Mesendoderm (in vitro differentiated cells): ENCODE results near the gene IP6K2.

Experiments used
- DNase-seq: peaks from one replicate; pipeline ENCODE4 v3.0.0; 2013
- H2AK5ac ChIP-seq: 2 replicates; pipeline ENCODE4 v1.6.1; 2013; ENCODE audit warnings: low read length, inconsistent platforms
- H2BK120ac ChIP-seq: 2 replicates; pipeline ENCODE4 v1.6.1; 2013; ENCODE audit warnings: low read depth, mild to moderate bottlenecking, low read length, moderate library complexity, mixed read lengths
- H2BK15ac ChIP-seq: replicated peaks from 2 replicates; pipeline ENCODE4 v1.6.1; 2013; ENCODE audit warnings: low read depth, mild to moderate bottlenecking, moderate library complexity
- H2BK5ac ChIP-seq: 2 replicates; pipeline ENCODE4 v1.6.1; 2013; ENCODE audit warnings: low read length, inconsistent platforms
- H3K18ac ChIP-seq: 2 replicates; pipeline ENCODE4 v1.6.1; 2013; ENCODE audit warnings: mild to moderate bottlenecking, low read length, mixed read lengths
- H3K23ac ChIP-seq: one replicate; pipeline ENCODE4 v1.6.1; 2013; ENCODE audit warnings: low read length
- H3K27ac ChIP-seq: 2 replicates; pipeline ENCODE4 v1.5.1; 2013; ENCODE audit warnings: low read depth, mild to moderate bottlenecking, inconsistent platforms, low read length, moderate library complexity
- H3K27me3 ChIP-seq: 2 replicates; pipeline ENCODE4 v1.6.1; 2013; ENCODE audit warnings: low read length, control low read depth, mild to moderate bottlenecking, inconsistent platforms; ENCODE audit not compliant: insufficient read depth, poor library complexity
- H3K36me3 ChIP-seq: 2 replicates; pipeline ENCODE4 v1.6.1; 2013; ENCODE audit warnings: low read length, inconsistent platforms; ENCODE audit not compliant: control insufficient read depth, insufficient read depth
- H3K4ac ChIP-seq: one replicate; pipeline ENCODE4 v1.6.1; 2013; ENCODE audit warnings: low read depth, mild to moderate bottlenecking, low read length, moderate library complexity
- H3K4me1 ChIP-seq: 2 replicates; pipeline ENCODE4 v1.6.1; 2013; ENCODE audit warnings: low read depth, low read length, inconsistent platforms; ENCODE audit not compliant: control insufficient read depth
- H3K4me2 ChIP-seq: 2 replicates; pipeline ENCODE4 v1.6.1; 2013; ENCODE audit warnings: low read length
- H3K4me3 ChIP-seq: 2 replicates; pipeline ENCODE4 v1.5.1; 2013; ENCODE audit warnings: mild to moderate bottlenecking, low read length
- H3K56ac ChIP-seq: one replicate; pipeline ENCODE4 v1.6.1; 2013; ENCODE audit warnings: low read length
- H3K79me1 ChIP-seq: 2 replicates; pipeline ENCODE4 v1.6.1; 2013; ENCODE audit warnings: low read length, inconsistent platforms
- H3K79me2 ChIP-seq: 2 replicates; pipeline ENCODE4 v1.6.1; 2013; ENCODE audit warnings: mild to moderate bottlenecking, low read length; ENCODE audit not compliant: control insufficient read depth, insufficient read depth
- H3K9ac ChIP-seq: 2 replicates; pipeline ENCODE4 v1.6.1; 2013; ENCODE audit warnings: low read length, inconsistent platforms
- H4K5ac ChIP-seq: one replicate; pipeline ENCODE4 v1.6.1; 2013; ENCODE audit warnings: low read length
- H4K8ac ChIP-seq: one replicate; pipeline ENCODE4 v1.6.1; 2013; ENCODE audit warnings: low read depth, mild to moderate bottlenecking, control low read depth, low read length, moderate library complexity
- WGBS: extraction: QIAGEN DNeasy Blood & Tissue Kit; methylation state at CpG from one replicate; pipeline ENCODE4 v1.1.7; 2013; ENCODE audit warnings: low lambda C conversion rate, missing lambda C conversion rate; ENCODE audit not compliant: insufficient coverage; ENCODE audit errors: extremely low coverage; 5-methylcytosine and 5-hydroxymethylcytosine counted together

IP6K2 gene

GRCh38 chr3:48684480-48685143, 32.4 kb downstream of the IP6K2 start:
- Histone ChIP-seq H4K8ac (no peak overlapping the region), H3K23ac (no peak overlapping the region), H2BK120ac (no peak overlapping the region), H4K5ac (no peak overlapping the region), H3K4me3 (no peak overlapping the region), H3K56ac (peak overlapping the region; percentile 68), H3K9ac (peak overlapping the region; percentile 62), H3K4ac (no peak overlapping the region), H3K79me1 (peaks cover 11% of the 10 kb centered on the region), H3K18ac (no peak overlapping the region), H2BK5ac (no peak overlapping the region), H3K4me2 (peak overlapping the region; percentile 42), H2BK15ac (no peak overlapping the region), H3K79me2 (peaks cover 2% of the 10 kb centered on the region), H3K27me3 (no peaks in the 10 kb centered on the region), H3K36me3 (peaks cover 18% of the 10 kb centered on the region), H2AK5ac (no peak overlapping the region), H3K4me1 (peaks cover 2% of the 10 kb centered on the region), H3K27ac (no peak overlapping the region)
- no CpG with 5 or more reads among the region's 7 CpGs for WGBS
- DNase-seq: no peak

- DNase-seq: no peak
- Histone ChIP-seq H2AK5ac (no peak overlapping the region), H3K4ac (no peak overlapping the region), H2BK120ac (no peak overlapping the region), H2BK15ac (no peak overlapping the region), H3K36me3 (peaks cover 15% of the 10 kb centered on the region), H3K79me1 (peaks cover 8% of the 10 kb centered on the region), H4K5ac (no peak overlapping the region), H3K18ac (no peak overlapping the region), H3K4me1 (peaks cover 2% of the 10 kb centered on the region), H3K27me3 (no peaks in the 10 kb centered on the region), H3K4me2 (peak overlapping the region; percentile 42), H3K9ac (peak overlapping the region; percentile 34), H3K56ac (peak overlapping the region; percentile 18), H3K4me3 (no peak overlapping the region), H3K27ac (no peak overlapping the region), H3K79me2 (peaks cover 2% of the 10 kb centered on the region), H2BK5ac (no peak overlapping the region), H3K23ac (no peak overlapping the region), H4K8ac (no peak overlapping the region)
- no CpG with 5 or more reads among the region's 8 CpGs for WGBS
These were observed 33.0 kb downstream of the IP6K2 start for GRCh38 chr3:48684054-48684349.

- Histone ChIP-seq H3K4ac (no peak overlapping the region), H2BK15ac (no peak overlapping the region), H3K4me1 (peaks cover 2% of the 10 kb centered on the region), H3K27ac (no peak overlapping the region), H3K4me2 (no peak overlapping the region), H2AK5ac (no peak overlapping the region), H3K79me2 (peaks cover 2% of the 10 kb centered on the region), H3K18ac (no peak overlapping the region), H3K4me3 (no peak overlapping the region), H3K23ac (no peak overlapping the region), H2BK5ac (no peak overlapping the region), H4K8ac (no peak overlapping the region), H3K27me3 (no peaks in the 10 kb centered on the region), H3K79me1 (peaks cover 8% of the 10 kb centered on the region), H4K5ac (no peak overlapping the region), H2BK120ac (no peak overlapping the region), H3K9ac (no peak overlapping the region), H3K36me3 (peaks cover 13% of the 10 kb centered on the region), H3K56ac (no peak overlapping the region)
- no peak for DNase-seq
- WGBS: no CpG with 5 or more reads among the region's 9 CpGs
These were observed 34.2 kb downstream of the IP6K2 start for GRCh38 chr3:48682786-48683185.

GRCh38 chr3:48681974-48682610, 34.9 kb downstream of the IP6K2 start:
- no peak overlapping the region for H3K18ac ChIP-seq
- H4K8ac ChIP-seq: no peak overlapping the region
- no peak overlapping the region for H2AK5ac ChIP-seq
- DNase-seq: no peak
- H3K56ac ChIP-seq: no peak overlapping the region
- no peak overlapping the region for H3K4ac ChIP-seq
- peaks cover 12% of the 10 kb centered on the region for H3K36me3 ChIP-seq
- H4K5ac ChIP-seq: no peak overlapping the region
- no peak overlapping the region for H2BK15ac ChIP-seq
- H3K4me3 ChIP-seq: no peak overlapping the region
- H3K79me1 ChIP-seq: peaks cover 8% of the 10 kb centered on the region
- H3K4me2 ChIP-seq: no peak overlapping the region
- peaks cover 2% of the 10 kb centered on the region for H3K4me1 ChIP-seq
- no peak overlapping the region for H3K27ac ChIP-seq
- WGBS: no CpG with 5 or more reads among the region's 17 CpGs
- no peaks in the 10 kb centered on the region for H3K27me3 ChIP-seq
- no peak overlapping the region for H2BK120ac ChIP-seq
- H2BK5ac ChIP-seq: no peak overlapping the region
- H3K79me2 ChIP-seq: peaks cover 2% of the 10 kb centered on the region
- no peak overlapping the region for H3K23ac ChIP-seq
- no peak overlapping the region for H3K9ac ChIP-seq

GRCh38 chr3:48681541-48681880, 35.5 kb downstream of the IP6K2 start:
- no peak overlapping the region for H3K56ac ChIP-seq
- no peak overlapping the region for H3K4me3 ChIP-seq
- H4K8ac ChIP-seq: no peak overlapping the region
- H3K79me2 ChIP-seq: peaks cover 2% of the 10 kb centered on the region
- peaks cover 8% of the 10 kb centered on the region for H3K79me1 ChIP-seq
- no peak overlapping the region for H3K18ac ChIP-seq
- no CpG with 5 or more reads among the region's 7 CpGs for WGBS
- H3K23ac ChIP-seq: no peak overlapping the region
- no peak overlapping the region for H2BK15ac ChIP-seq
- peaks cover 12% of the 10 kb centered on the region for H3K36me3 ChIP-seq
- no peak overlapping the region for H3K9ac ChIP-seq
- DNase-seq: no peak
- no peak overlapping the region for H2AK5ac ChIP-seq
- no peaks in the 10 kb centered on the region for H3K27me3 ChIP-seq
- H2BK5ac ChIP-seq: no peak overlapping the region
- no peak overlapping the region for H4K5ac ChIP-seq
- no peak overlapping the region for H2BK120ac ChIP-seq
- H3K4ac ChIP-seq: no peak overlapping the region
- peaks cover 2% of the 10 kb centered on the region for H3K4me1 ChIP-seq
- H3K27ac ChIP-seq: no peak overlapping the region
- no peak overlapping the region for H3K4me2 ChIP-seq
